HFFc6 (cell line): ENCODE results near the gene FBXL13. TPM values are rescaled to one million over a fixed set of nuclear protein-coding genes. Genes with fewer than 3 reads are reported as not detected.

ENCODE experiments used
- DNase-seq: peaks from one replicate; pipeline ENCODE4 v3.0.0-alpha.2; 2018
- H3K27ac Mint-ChIP-seq: 2 replicates; pipeline ENCODE4 v1.8.0; 2020; ENCODE audit warnings: mild to moderate bottlenecking, mixed read lengths
- H3K27me3 Mint-ChIP-seq: 2 replicates; pipeline ENCODE4 v1.8.0; 2021; ENCODE audit warnings: mild to moderate bottlenecking, moderate library complexity, mixed read lengths; ENCODE audit not compliant: insufficient read depth
- H3K36me3 Mint-ChIP-seq: 2 replicates; pipeline ENCODE4 v1.8.0; 2021; ENCODE audit warnings: low read depth, mixed read lengths
- H3K4me1 Mint-ChIP-seq: 2 replicates; pipeline ENCODE4 v1.8.0; 2020; ENCODE audit warnings: low read depth, mixed read lengths
- H3K4me3 Mint-ChIP-seq: 2 replicates; pipeline ENCODE4 v1.8.0; 2020; ENCODE audit warnings: mild to moderate bottlenecking, moderate library complexity, mixed read lengths
- H3K9me3 Mint-ChIP-seq: 2 replicates; pipeline ENCODE4 v1.8.0; 2020; ENCODE audit warnings: mild to moderate bottlenecking, mixed read lengths
- total RNA-seq, 6 experiments: library from RNA; stranded (reverse); fragmentation: NEBNext Ultra II Directional; extraction: Animal tissue kit (Norgen Biotek cat#: 25700); gene quantifications; 2 replicates in 1 of 6; 3 replicates in 5 of 6; pipeline ENCODE4 v1.2.3, GENCODE V29; 2021
- TF ChIP-seq, protein P1 (sequence below): fragments of 200-600 bp; sonication (generic); IDR thresholded peaks from 2 replicates; pipeline ENCODE4 v1.5.0; 2021; ENCODE audit warnings: antibody characterized with exemption, mild to moderate bottlenecking

FBXL13 gene
- total RNA-seq, 6 experiments from 2014 or later: 0.43 to 0.74 (median 0.56) TPM

DNA sequence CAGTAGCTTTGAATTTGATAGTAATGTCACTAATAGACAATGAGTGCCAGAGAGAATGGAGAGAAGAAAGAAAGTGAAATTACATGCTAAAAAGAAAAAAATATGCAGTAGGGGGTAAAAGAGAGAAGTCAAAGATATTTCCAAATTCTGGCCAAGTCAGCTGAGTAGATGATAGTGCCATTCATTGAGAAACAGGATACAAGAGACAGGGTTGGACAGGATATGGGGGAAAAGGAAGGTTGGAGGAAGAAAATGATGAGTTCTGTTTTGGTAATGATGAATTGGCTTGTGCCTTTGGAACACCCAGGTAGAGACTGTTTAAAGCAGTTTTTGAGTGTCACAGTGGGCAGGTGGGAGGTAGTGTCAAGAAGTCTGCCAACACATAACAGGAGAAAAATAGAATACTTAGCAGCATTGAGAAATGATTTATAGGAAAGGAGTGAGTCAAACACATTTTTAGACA lies 83.5 kb downstream of the FBXL13 start:
- Mint-ChIP-seq H3K9me3 (no peaks in the 10 kb centered on the region), H3K27ac (no peak overlapping the region), H3K4me3 (no peak overlapping the region), H3K4me1 (peaks cover 6% of the 10 kb centered on the region; the same call in 1 of the 2 replicates), H3K27me3 (no peaks in the 10 kb centered on the region), H3K36me3 (no peaks in the 10 kb centered on the region)
- DNase-seq: no peak
- TF ChIP-seq, protein P1, sequence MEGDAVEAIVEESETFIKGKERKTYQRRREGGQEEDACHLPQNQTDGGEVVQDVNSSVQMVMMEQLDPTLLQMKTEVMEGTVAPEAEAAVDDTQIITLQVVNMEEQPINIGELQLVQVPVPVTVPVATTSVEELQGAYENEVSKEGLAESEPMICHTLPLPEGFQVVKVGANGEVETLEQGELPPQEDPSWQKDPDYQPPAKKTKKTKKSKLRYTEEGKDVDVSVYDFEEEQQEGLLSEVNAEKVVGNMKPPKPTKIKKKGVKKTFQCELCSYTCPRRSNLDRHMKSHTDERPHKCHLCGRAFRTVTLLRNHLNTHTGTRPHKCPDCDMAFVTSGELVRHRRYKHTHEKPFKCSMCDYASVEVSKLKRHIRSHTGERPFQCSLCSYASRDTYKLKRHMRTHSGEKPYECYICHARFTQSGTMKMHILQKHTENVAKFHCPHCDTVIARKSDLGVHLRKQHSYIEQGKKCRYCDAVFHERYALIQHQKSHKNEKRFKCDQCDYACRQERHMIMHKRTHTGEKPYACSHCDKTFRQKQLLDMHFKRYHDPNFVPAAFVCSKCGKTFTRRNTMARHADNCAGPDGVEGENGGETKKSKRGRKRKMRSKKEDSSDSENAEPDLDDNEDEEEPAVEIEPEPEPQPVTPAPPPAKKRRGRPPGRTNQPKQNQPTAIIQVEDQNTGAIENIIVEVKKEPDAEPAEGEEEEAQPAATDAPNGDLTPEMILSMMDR: no peak

DNA sequence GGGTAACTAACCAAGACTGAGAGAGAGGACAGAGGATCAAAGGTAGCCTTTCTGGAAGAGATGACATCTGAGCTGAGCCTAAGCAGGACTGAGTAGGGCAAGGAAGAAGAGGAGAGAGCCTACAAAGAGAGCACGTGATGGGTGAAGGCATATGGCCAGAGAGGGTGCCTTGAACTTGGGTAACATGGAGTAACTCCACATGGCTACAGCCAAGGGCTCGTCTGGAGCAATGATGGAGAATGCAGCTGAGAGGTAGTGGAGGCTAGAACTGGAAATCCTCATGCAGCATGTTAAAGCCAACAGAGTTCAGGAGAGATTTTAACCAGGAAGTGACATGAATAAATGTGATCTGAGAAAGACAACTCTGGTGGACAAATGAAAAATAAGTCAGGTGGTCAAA lies 84.0 kb downstream of the FBXL13 start:
- Mint-ChIP-seq H3K36me3 (no peaks in the 10 kb centered on the region), H3K9me3 (no peaks in the 10 kb centered on the region), H3K27me3 (no peaks in the 10 kb centered on the region), H3K27ac (no peak overlapping the region), H3K4me3 (no peak overlapping the region), H3K4me1 (peaks cover 7% of the 10 kb centered on the region; the same call in 1 of the 2 replicates)
- TF ChIP-seq, protein P1: no peak
- no peak for DNase-seq

DNA sequence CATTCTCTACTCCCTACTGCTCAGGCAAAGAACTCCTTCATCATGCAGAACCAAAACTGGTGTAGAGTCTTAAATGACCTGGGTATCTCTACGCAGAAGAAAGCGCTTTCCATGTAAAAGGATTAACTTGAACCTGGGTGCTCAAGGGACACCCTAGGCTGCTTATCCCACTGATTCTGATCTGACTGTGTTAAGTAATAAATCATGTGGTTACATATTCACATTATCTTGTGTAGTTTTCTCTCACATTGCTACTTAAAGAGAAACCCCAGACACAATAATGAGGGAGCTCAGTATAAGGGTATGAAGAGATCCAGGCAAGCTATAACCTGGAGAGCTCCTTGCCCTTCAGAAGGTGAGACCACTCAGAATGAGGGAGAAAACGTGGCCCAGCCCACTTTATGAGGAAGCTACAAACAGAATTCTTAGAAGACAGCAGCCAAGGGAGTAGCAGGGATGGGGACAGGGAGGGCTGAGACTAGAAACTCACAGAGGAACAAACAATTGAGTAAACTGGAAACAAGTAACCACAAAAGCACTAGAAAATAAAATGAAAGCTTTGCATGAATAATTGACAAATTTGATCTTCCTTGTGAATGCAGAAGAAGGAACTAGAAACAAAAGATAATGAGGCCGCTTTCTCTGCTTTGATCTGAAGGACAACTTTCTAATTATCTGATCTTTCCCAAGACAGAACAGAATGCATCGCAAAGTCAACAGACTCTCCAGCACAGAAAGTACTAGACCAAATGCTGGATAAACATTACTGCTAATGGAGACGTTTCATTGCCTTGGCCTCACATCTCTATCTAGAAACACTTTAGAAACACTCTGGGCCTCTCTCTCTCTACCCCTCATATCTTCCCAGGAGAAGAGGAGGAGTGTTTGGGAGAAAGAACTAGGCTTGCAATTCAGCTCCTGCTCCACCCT lies 85.7 kb downstream of the FBXL13 start:
- Mint-ChIP-seq H3K27ac (no peak overlapping the region), H3K4me3 (no peak overlapping the region), H3K4me1 (peaks cover 14% of the 10 kb centered on the region; the same call in 1 of the 2 replicates), H3K36me3 (no peaks in the 10 kb centered on the region), H3K27me3 (no peaks in the 10 kb centered on the region), H3K9me3 (no peaks in the 10 kb centered on the region)
- TF ChIP-seq, protein P1: no peak
- DNase-seq: no peak

DNA sequence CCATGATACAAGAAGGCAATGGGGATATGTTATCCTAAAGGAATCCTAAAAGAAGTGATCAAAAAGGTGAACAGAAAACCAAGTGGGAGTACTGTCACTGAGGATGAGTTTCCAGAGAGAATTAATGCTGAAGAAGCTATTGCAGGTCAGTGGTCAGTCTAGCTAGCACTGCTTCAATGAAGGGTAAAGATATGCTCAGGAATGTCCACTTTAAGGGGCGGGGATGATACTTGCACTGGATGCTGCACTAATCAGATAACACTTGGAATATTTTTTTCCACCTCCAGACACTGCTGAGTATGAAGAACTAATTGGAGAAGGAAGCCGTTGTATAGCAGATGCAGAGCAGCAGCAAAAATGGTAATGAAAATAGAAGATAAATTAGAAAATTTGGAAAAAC lies 86.5 kb downstream of the FBXL13 start:
- no peaks in the 10 kb centered on the region for H3K9me3 Mint-ChIP-seq
- H3K4me1 Mint-ChIP-seq: peaks cover 14% of the 10 kb centered on the region; the same call in 1 of the 2 replicates
- H3K27me3 Mint-ChIP-seq: no peaks in the 10 kb centered on the region
- H3K27ac Mint-ChIP-seq: no peak overlapping the region
- H3K4me3 Mint-ChIP-seq: no peak overlapping the region
- TF ChIP-seq, protein P1: no peak
- no peaks in the 10 kb centered on the region for H3K36me3 Mint-ChIP-seq
- no peak for DNase-seq

DNA sequence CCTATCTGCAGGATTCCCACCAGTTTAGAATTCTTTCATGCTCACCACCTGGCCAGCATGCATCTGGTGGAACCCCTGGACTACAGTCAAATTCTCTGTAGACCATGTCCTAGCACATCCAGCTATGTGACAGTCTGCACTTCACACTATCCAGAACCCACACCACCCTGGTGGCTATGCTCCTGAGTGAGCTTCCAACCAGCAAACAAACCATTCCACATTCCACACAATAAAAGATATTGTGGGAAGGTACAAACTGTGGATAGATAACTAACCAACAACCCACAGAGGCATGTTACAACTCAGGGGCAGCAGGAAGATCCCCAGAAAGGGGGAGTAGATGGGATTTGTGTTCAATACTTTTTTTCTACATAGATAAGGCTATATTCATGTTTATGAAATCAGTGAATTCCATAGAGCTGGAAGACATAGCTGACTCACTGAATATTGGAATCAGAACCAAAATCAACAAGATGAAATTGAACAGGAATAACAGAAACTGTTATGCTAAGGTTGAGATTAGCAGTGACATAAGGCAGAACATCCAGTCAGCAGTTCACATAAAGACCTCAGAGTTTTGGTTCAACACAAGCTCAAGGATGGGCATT lies 89.3 kb downstream of the FBXL13 start:
- peaks cover under 1% of the 10 kb centered on the region for H3K9me3 Mint-ChIP-seq
- H3K27ac Mint-ChIP-seq: no peak overlapping the region
- TF ChIP-seq, protein P1: no peak
- no peaks in the 10 kb centered on the region for H3K36me3 Mint-ChIP-seq
- no peak for DNase-seq
- no peak overlapping the region for H3K4me3 Mint-ChIP-seq
- H3K4me1 Mint-ChIP-seq: peaks cover 14% of the 10 kb centered on the region; the same call in 1 of the 2 replicates
- H3K27me3 Mint-ChIP-seq: no peaks in the 10 kb centered on the region
